ENCODE measurements around the gene CCDC179.

Gene CCDC179

GRCh38 chr11:22807855-22808570 is 52.3 kb downstream of the CCDC179 start:
- DNase-seq: peak; percentile 21

DNA sequence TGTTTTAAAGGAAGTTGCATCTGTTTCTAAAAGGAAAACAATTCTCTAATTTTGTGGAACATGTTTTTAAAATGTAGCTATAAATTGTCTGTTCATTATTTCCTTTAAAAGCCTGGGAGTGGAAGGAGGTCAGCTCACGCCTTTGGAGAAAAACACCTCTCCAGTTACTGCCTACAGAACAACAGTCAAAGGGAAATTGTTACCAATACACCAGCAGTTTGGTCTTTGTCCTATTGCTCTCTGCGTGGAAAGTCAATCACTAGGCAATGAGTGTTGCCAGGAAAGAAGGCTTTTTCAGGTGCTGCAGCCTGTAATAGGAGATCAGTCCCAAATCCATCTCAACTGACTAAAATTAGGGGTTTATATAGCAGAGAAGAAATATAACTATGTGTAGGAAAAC is 52.9 kb downstream of the CCDC179 start:
- no peak for DNase-seq

DNA sequence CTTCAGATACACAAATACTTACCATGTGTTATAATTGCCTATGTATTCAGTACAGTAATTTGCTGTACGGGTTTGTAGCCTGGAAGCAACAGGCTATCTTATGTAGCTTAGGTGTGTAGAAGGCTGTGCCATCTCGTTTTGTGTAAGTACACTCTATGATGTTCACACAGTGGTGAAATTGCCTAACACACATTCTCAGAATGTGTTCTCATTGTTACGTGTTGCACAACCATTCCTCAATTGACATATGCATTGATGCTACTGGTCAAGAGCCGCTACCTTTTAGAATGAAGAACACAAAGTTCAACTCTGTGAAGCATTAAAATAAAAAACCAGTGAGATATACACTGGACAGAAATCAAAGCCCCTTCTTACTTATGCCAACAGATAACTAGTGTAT is 57.4 kb downstream of the CCDC179 start:
- peak; percentile 18 for DNase-seq

DNA sequence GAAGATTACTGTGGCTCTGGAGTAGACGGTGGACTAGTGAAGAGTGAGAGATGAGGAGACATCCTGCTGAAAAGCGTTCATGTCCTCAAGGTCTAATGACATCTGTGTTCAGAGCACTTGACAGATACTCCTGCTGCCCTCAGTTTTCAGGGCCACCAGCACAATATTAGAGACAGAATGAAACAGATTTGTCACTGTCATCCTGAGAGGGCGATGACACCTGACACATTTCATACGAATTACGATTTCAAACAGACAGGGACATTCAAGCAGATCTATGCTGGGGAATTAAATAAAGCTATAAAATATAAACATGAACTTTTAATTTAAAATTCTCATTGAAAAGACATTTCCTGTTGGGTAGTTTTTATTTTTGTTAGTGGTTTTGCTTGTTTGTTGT is 59.8 kb downstream of the CCDC179 start:
- DNase-seq: no peak

- no peak for DNase-seq
Measured at GRCh38 chr11:22798901-22799300, 61.4 kb downstream of the CCDC179 start.

DNA sequence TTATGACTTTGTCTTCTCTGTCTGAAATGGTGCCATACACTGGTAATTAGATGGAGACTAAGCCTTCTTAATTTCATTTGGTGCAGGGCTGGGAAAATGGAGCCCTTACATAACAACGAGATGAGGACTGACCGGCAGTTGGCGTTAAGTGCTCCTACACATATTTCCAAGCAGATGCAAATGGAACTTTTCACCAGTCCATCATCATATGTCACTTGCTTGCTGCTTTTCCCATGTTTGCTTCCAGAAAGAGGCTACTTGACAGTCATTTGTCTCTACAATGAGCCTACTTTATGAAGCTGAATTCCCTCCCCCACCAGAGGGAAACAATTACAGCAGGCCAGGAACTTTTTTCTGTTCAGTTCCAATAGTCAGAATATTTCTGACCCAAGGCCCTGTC is 63.2 kb downstream of the CCDC179 start:
- no peak for DNase-seq

All from hematopoietic multipotent progenitor cell treated with erythropoietin and hydrocortisone succinate and interleukin-3 and kit ligand, for 6 days (in vitro differentiated cells).